ENCODE measurements around the gene MEGF11.

MEGF11 gene

DNA sequence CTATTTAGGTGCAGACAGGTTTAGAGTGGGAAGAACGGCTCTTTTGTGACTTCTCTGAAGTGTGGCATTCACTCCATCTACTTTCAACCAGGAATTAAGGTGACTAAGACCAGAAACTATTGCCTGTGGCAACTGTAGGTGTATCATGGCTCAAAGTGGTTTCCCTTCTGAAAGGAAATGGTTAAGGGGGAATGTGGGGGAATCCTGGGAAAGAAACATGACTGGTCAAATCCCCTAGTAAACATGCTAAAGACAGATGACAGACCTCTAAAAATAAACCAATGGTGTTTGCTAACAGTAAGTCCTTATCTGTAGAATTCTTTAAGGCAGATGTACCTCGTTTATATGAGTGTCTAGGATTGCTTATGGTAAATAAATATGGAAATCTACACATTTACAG, 56.9 kb downstream of the MEGF11 start:
- no peaks in the 10 kb centered on the region for H3K36me3 ChIP-seq (ENCODE audit: insufficient read depth, low read length)
- no peak overlapping the region for H3K9ac ChIP-seq (ENCODE audit: low read depth, low read length)
- H3K9me3 ChIP-seq (replicated peaks; ENCODE audit: low read length), result no peaks in the 10 kb centered on the region
- no peak overlapping the region for H3K4me2 ChIP-seq (ENCODE audit: low read length)
- H3K4me3 ChIP-seq (ENCODE audit: low read length), result no peak overlapping the region
- H3K27me3 ChIP-seq (ENCODE audit: control insufficient read depth, insufficient read depth, low read length), result peaks cover 19% of the 10 kb centered on the region
- no peaks in the 10 kb centered on the region for H3K4me1 ChIP-seq (ENCODE audit: control insufficient read depth, insufficient read depth, low read length)

- H3K4me1 ChIP-seq (ENCODE audit: control insufficient read depth, insufficient read depth, low read length), result no peaks in the 10 kb centered on the region
Observed at GRCh38 chr15:66195621-66196230, 57.8 kb downstream of the MEGF11 start.

DNA sequence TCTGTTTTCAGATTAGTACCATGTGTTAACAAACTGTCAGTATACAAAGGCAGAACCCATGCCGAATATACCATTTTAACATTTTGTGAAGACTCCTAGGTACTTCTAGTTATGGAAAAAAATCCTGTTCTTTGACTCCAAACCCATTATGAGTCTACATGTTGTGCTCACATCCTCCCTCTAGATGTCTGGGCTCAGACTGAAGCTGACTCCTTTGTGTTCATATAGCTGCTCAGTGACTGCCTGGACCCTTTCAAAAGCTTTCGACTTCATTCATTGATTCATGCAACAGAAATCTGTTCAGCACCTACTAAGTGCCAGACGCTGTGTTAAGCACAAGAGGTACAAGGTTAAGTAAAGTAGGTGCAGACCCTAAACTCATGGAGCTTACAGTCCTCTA, 60.5 kb downstream of the MEGF11 start:
- Histone ChIP-seq H3K4me3 (ENCODE audit: low read length) (no peak overlapping the region), H3K4me2 (ENCODE audit: low read length) (no peak overlapping the region), H3K4me1 (ENCODE audit: control insufficient read depth, insufficient read depth, low read length) (no peaks in the 10 kb centered on the region), H3K9me3 (replicated peaks; ENCODE audit: low read length) (no peaks in the 10 kb centered on the region), H3K9ac (ENCODE audit: low read depth, low read length) (no peak overlapping the region), H3K36me3 (ENCODE audit: insufficient read depth, low read length) (no peaks in the 10 kb centered on the region), H3K27me3 (ENCODE audit: control insufficient read depth, insufficient read depth, low read length) (peaks cover 41% of the 10 kb centered on the region)

More at GRCh38 chr15:66195621-66196230, 57.8 kb downstream of the MEGF11 start:
- Histone ChIP-seq H3K36me3 (ENCODE audit: insufficient read depth, low read length) (no peaks in the 10 kb centered on the region), H3K9me3 (replicated peaks; ENCODE audit: low read length) (no peaks in the 10 kb centered on the region), H3K4me2 (ENCODE audit: low read length) (no peak overlapping the region), H3K27me3 (ENCODE audit: control insufficient read depth, insufficient read depth, low read length) (peaks cover 27% of the 10 kb centered on the region), H3K4me3 (ENCODE audit: low read length) (no peak overlapping the region), H3K9ac (ENCODE audit: low read depth, low read length) (no peak overlapping the region)

DNA sequence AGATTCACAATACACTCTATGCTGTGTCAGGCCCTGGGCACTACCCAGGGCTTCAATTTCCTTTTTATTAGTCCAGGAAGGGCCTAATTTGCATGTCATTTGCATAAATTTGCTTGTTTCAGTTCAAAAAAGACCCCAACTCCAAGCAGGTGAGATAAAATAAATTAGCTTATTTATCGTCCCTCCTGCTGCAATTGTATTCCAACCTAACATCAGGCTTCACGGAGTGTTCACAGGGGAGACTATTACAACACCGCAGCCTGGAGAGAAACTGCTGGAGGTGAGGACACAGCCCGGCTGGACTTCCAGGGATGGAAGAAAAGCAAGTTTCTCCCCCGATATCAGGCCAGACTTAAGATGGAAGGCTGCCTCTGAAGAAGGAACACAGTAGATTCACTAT, 62.8 kb downstream of the MEGF11 start:
- Histone ChIP-seq H3K9me3 (replicated peaks; ENCODE audit: low read length) (no peaks in the 10 kb centered on the region), H3K27me3 (ENCODE audit: control insufficient read depth, insufficient read depth, low read length) (peaks cover 58% of the 10 kb centered on the region), H3K4me3 (ENCODE audit: low read length) (no peak overlapping the region), H3K4me1 (ENCODE audit: control insufficient read depth, insufficient read depth, low read length) (no peaks in the 10 kb centered on the region), H3K36me3 (ENCODE audit: insufficient read depth, low read length) (no peaks in the 10 kb centered on the region), H3K4me2 (ENCODE audit: low read length) (no peak overlapping the region), H3K9ac (ENCODE audit: low read depth, low read length) (no peak overlapping the region)

DNA sequence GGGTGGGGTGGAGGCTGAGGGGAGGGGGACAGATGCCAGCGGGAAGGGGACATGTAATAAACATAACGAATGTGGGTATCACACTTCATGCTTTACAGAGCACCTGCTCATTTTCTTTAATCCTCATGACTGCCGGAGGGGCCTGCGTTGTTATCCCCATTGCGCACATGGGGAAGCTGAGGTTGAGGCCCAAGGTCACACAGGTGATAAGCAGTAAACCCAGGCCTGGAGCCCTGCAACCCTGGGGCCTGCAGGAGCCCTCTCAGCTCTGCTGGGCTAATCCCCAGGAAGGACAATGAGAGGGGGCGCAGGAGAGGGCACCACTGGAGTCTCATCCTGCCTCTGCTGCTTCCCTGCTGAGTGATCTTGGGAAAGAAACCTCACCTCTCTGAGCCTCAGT, 64.3 kb downstream of the MEGF11 start:
- no peak overlapping the region for H3K4me2 ChIP-seq (ENCODE audit: low read length)
- H3K4me3 ChIP-seq (ENCODE audit: low read length), result no peak overlapping the region
- no peaks in the 10 kb centered on the region for H3K9me3 ChIP-seq (replicated peaks; ENCODE audit: low read length)
- H3K9ac ChIP-seq (ENCODE audit: low read depth, low read length), result no peak overlapping the region
- H3K4me1 ChIP-seq (ENCODE audit: control insufficient read depth, insufficient read depth, low read length), result no peaks in the 10 kb centered on the region
- H3K36me3 ChIP-seq (ENCODE audit: insufficient read depth, low read length), result no peaks in the 10 kb centered on the region
- H3K27me3 ChIP-seq (ENCODE audit: control insufficient read depth, insufficient read depth, low read length), result peaks cover 67% of the 10 kb centered on the region

GRCh38 chr15:66188464-66188863, 65.1 kb downstream of the MEGF11 start:
- Histone ChIP-seq H3K4me1 (ENCODE audit: control insufficient read depth, insufficient read depth, low read length) (no peaks in the 10 kb centered on the region), H3K9me3 (replicated peaks; ENCODE audit: low read length) (no peaks in the 10 kb centered on the region), H3K9ac (ENCODE audit: low read depth, low read length) (no peak overlapping the region), H3K36me3 (ENCODE audit: insufficient read depth, low read length) (no peaks in the 10 kb centered on the region), H3K27me3 (ENCODE audit: control insufficient read depth, insufficient read depth, low read length) (peaks cover 69% of the 10 kb centered on the region), H3K4me3 (ENCODE audit: low read length) (no peak overlapping the region), H3K4me2 (ENCODE audit: low read length) (no peak overlapping the region)

DNA sequence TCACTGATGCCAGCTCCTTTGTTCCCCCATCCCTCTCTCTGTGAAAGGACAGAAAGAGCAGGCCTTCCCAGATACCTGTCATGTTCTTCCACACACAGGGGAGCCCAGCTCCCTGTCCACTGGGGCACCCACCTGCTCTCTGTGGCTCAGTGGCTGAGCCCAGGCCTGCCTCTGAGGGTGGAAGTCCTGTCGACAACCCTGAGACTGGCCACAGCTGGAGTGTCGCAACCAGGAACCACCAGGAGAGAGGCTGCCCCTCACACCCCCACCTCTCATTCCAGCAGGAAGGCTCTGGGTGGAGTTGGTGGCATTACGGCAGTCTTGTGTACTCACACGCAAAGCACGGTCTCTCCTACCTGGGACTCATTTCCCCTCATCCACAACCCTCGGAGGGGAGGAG, 66.3 kb downstream of the MEGF11 start:
- Histone ChIP-seq H3K4me2 (ENCODE audit: low read length) (no peak overlapping the region), H3K27me3 (ENCODE audit: control insufficient read depth, insufficient read depth, low read length) (peaks cover 77% of the 10 kb centered on the region), H3K4me3 (ENCODE audit: low read length) (no peak overlapping the region), H3K36me3 (ENCODE audit: insufficient read depth, low read length) (no peaks in the 10 kb centered on the region), H3K9ac (ENCODE audit: low read depth, low read length) (no peak overlapping the region), H3K4me1 (ENCODE audit: control insufficient read depth, insufficient read depth, low read length) (no peaks in the 10 kb centered on the region), H3K9me3 (replicated peaks; ENCODE audit: low read length) (no peaks in the 10 kb centered on the region)

- Histone ChIP-seq H3K9ac (ENCODE audit: low read depth, low read length) (no peak overlapping the region), H3K4me1 (ENCODE audit: control insufficient read depth, insufficient read depth, low read length) (no peaks in the 10 kb centered on the region), H3K27me3 (ENCODE audit: control insufficient read depth, insufficient read depth, low read length) (peaks cover 81% of the 10 kb centered on the region), H3K4me2 (ENCODE audit: low read length) (no peak overlapping the region), H3K36me3 (ENCODE audit: insufficient read depth, low read length) (no peaks in the 10 kb centered on the region), H3K4me3 (ENCODE audit: low read length) (no peak overlapping the region), H3K9me3 (replicated peaks; ENCODE audit: low read length) (no peaks in the 10 kb centered on the region)
Observed at GRCh38 chr15:66186049-66186825, 67.3 kb downstream of the MEGF11 start.

GRCh38 chr15:66184936-66185790, 68.4 kb downstream of the MEGF11 start:
- H3K9ac ChIP-seq (ENCODE audit: low read depth, low read length), result no peak overlapping the region
- H3K27me3 ChIP-seq (ENCODE audit: control insufficient read depth, insufficient read depth, low read length), result peaks cover 79% of the 10 kb centered on the region
- H3K9me3 ChIP-seq (replicated peaks; ENCODE audit: low read length), result no peaks in the 10 kb centered on the region
- no peak overlapping the region for H3K4me2 ChIP-seq (ENCODE audit: low read length)
- H3K4me3 ChIP-seq (ENCODE audit: low read length), result no peak overlapping the region
- H3K36me3 ChIP-seq (ENCODE audit: insufficient read depth, low read length), result no peaks in the 10 kb centered on the region
- no peaks in the 10 kb centered on the region for H3K4me1 ChIP-seq (ENCODE audit: control insufficient read depth, insufficient read depth, low read length)

DNA sequence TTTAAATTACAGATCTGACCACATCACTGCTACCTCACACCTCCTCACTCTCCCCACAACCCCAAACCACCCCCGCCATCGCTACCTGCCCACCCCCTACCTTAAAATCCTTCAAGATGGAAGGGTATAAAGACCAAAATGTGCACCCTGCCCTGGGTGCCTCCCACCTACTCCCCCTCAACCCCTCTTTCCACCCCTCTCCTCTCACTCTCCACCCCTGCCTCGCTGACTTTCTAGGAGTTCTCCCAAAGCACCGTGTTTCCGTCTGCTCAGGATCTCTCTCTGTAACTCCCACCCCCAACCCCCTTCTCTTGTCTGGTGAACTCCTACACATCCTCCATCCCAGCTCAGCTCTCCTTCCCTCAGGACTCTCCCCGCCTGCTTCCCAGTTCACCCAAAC, 69.1 kb downstream of the MEGF11 start:
- Histone ChIP-seq H3K27me3 (ENCODE audit: control insufficient read depth, insufficient read depth, low read length) (peaks cover 77% of the 10 kb centered on the region), H3K4me1 (ENCODE audit: control insufficient read depth, insufficient read depth, low read length) (no peaks in the 10 kb centered on the region), H3K9me3 (replicated peaks; ENCODE audit: low read length) (no peaks in the 10 kb centered on the region), H3K4me2 (ENCODE audit: low read length) (no peak overlapping the region), H3K36me3 (ENCODE audit: insufficient read depth, low read length) (no peaks in the 10 kb centered on the region), H3K9ac (ENCODE audit: low read depth, low read length) (no peak overlapping the region), H3K4me3 (ENCODE audit: low read length) (no peak overlapping the region)

DNA sequence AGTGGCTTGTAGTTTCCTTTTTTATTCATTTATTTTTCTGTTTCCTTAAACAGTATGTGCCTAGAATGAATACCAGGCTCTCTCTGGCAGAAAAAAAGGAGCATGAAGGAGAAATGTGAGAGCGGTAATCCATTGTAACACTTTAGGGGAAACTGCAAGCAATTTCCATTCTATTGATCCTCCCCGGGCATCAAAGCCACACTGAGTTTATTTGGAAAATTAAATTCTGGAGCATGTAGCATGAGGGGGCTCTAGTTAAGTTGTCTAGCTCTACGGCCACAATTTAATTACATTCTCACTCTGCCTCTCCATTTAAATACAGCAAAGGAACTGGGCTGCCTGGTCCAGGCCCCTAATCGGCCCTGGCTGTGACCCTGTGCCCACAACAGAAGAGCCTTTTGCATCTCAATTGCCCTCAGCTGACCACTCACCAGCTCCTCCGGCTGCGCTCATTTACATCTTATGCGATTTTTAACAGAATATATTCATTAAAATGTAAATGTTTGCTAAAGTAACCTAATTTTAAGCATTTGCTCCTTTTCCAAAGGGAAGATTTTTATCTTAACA, 72.9 kb downstream of the MEGF11 start:
- Histone ChIP-seq H3K4me3 (ENCODE audit: low read length) (no peak overlapping the region), H3K27me3 (ENCODE audit: control insufficient read depth, insufficient read depth, low read length) (peaks cover 62% of the 10 kb centered on the region), H3K36me3 (ENCODE audit: insufficient read depth, low read length) (no peaks in the 10 kb centered on the region), H3K9ac (ENCODE audit: low read depth, low read length) (no peak overlapping the region), H3K4me1 (ENCODE audit: control insufficient read depth, insufficient read depth, low read length) (no peaks in the 10 kb centered on the region), H3K9me3 (replicated peaks; ENCODE audit: low read length) (no peaks in the 10 kb centered on the region), H3K4me2 (ENCODE audit: low read length) (no peak overlapping the region)
